Smooth muscle cell of the brain vasculature (primary cell): ENCODE results near the gene VEGFC.

Source experiments
- DNase-seq: peaks from one replicate; pipeline ENCODE4 v3.0.0-alpha.2; 2012; ENCODE audit warnings: low read depth, low spot score

The VEGFC gene

GRCh38 chr4:176792326-176793059 lies at the start of gene VEGFC:
Gene VEGFC (minus strand): TSS chr4:176792922. CDS start chr4:176792311, 611 bp downstream.
- DNase-seq, result no peak

GRCh38 chr4:176841711-176842112 lies 49.0 kb upstream of the VEGFC start:
- no peak for DNase-seq

- no peak for DNase-seq
Observed at GRCh38 chr4:176840166-176840565, 47.4 kb upstream of the VEGFC start.

GRCh38 chr4:176839656-176840055 lies 46.9 kb upstream of the VEGFC start:
- DNase-seq, result no peak

- DNase-seq, result no peak
Observed at GRCh38 chr4:176838601-176839433, 46.1 kb upstream of the VEGFC start.

GRCh38 chr4:176837169-176837895 lies 44.6 kb upstream of the VEGFC start:
- DNase-seq, result no peak

- no peak for DNase-seq
Observed at GRCh38 chr4:176834531-176834930, 41.8 kb upstream of the VEGFC start.

- DNase-seq, result no peak
Observed at GRCh38 chr4:176833400-176834175, 40.9 kb upstream of the VEGFC start.

- DNase-seq, result no peak
Observed at GRCh38 chr4:176830971-176831370, 38.2 kb upstream of the VEGFC start.

- no peak for DNase-seq
Observed at GRCh38 chr4:176825586-176825985, 32.9 kb upstream of the VEGFC start.

- no peak for DNase-seq
Observed at GRCh38 chr4:176824645-176825366, 32.1 kb upstream of the VEGFC start.

GRCh38 chr4:176818531-176818930 lies 25.8 kb upstream of the VEGFC start:
- DNase-seq, result no peak

- no peak for DNase-seq
Observed at GRCh38 chr4:176817204-176817603, 24.5 kb upstream of the VEGFC start.

GRCh38 chr4:176814770-176815169 lies 22.0 kb upstream of the VEGFC start:
- no peak for DNase-seq

- no peak for DNase-seq
Observed at GRCh38 chr4:176810481-176811249, 17.9 kb upstream of the VEGFC start.

- DNase-seq, result no peak
Observed at GRCh38 chr4:176806778-176807375, 14.2 kb upstream of the VEGFC start.

GRCh38 chr4:176805155-176805554 lies 12.4 kb upstream of the VEGFC start:
- DNase-seq, result no peak

GRCh38 chr4:176800891-176801534 lies 8.3 kb upstream of the VEGFC start:
- no peak for DNase-seq

- DNase-seq, result no peak
Observed at GRCh38 chr4:176799653-176800052, 6.9 kb upstream of the VEGFC start.
